Loucy (cell line): Measurements from ENCODE around the gene CKMT2.
"Not testable (repeated sequence)": the region's sequence is repeated elsewhere in the genome, so short reads cannot be mapped to it uniquely, and the experiment has no call there.

Source experiments
- H2AFZ ChIP-seq: fragments of 200-600 bp; sonication (generic); 2 replicates; pipeline ENCODE4 v1.6.0; 2016; ENCODE audit warnings: antibody characterized with exemption, mild to moderate bottlenecking, low read length, moderate library complexity
- H3F3A ChIP-seq: fragments of 200-600 bp; 2 replicates; pipeline ENCODE4 v1.6.0; 2016; ENCODE audit warnings: antibody characterized with exemption, low read depth, mild to moderate bottlenecking
- H3K27me3 ChIP-seq: fragments of 200-600 bp; sonication (generic); 2 replicates; pipeline ENCODE4 v1.6.1; 2014; ENCODE audit warnings: low read length, mild to moderate bottlenecking; ENCODE audit not compliant: insufficient read depth, poor library complexity, severe bottlenecking
- H3K36me3 ChIP-seq: fragments of 200-600 bp; sonication (generic); 2 replicates; pipeline ENCODE4 v1.6.1; 2016; ENCODE audit warnings: low read length; ENCODE audit not compliant: insufficient read depth
- H3K4me1 ChIP-seq: fragments of 200-600 bp; sonication (generic); 2 replicates; pipeline ENCODE4 v1.5.1; 2014; ENCODE audit warnings: low read length, mild to moderate bottlenecking; ENCODE audit not compliant: insufficient read depth, poor library complexity, severe bottlenecking
- H3K4me2 ChIP-seq: fragments of 200-600 bp; sonication (generic); 2 replicates; pipeline ENCODE4 v1.6.0; 2014; ENCODE audit warnings: antibody characterized with exemption, low read length, low read depth, mild to moderate bottlenecking; ENCODE audit not compliant: poor library complexity, severe bottlenecking
- H3K4me3 ChIP-seq: fragments of 200-600 bp; sonication (generic); 2 replicates; pipeline ENCODE4 v1.5.1; 2014; ENCODE audit warnings: low read length, mild to moderate bottlenecking, mixed read lengths; ENCODE audit not compliant: poor library complexity, severe bottlenecking
- H3K79me2 ChIP-seq: fragments of 200-600 bp; sonication (generic); 2 replicates; pipeline ENCODE4 v1.6.1; 2014; ENCODE audit warnings: low read length; ENCODE audit not compliant: insufficient read depth
- H3K9ac ChIP-seq: fragments of 200-600 bp; sonication (generic); 2 replicates; pipeline ENCODE4 v1.6.0; 2014; ENCODE audit warnings: mild to moderate bottlenecking, low read depth, low read length, moderate library complexity; ENCODE audit not compliant: poor library complexity, severe bottlenecking
- H3K9me2 ChIP-seq: fragments of 200-600 bp; sonication (generic); replicated peaks from 2 replicates; pipeline ENCODE4 v1.6.1; 2016; ENCODE audit warnings: low read depth, low read length, mixed read lengths
- H3K9me3 ChIP-seq: fragments of 200-600 bp; sonication (generic); 2 replicates; pipeline ENCODE4 v1.6.1; 2014; ENCODE audit warnings: mild to moderate bottlenecking, antibody characterized with exemption, low read length, low read depth; ENCODE audit not compliant: insufficient read depth
- H4K20me1 ChIP-seq: fragments of 200-600 bp; sonication (generic); 2 replicates; pipeline ENCODE4 v1.6.0; 2014; ENCODE audit warnings: antibody characterized with exemption, low read length, mild to moderate bottlenecking; ENCODE audit not compliant: insufficient read depth, poor library complexity, severe bottlenecking
- EZH2phosphoT487 ChIP-seq: fragments of 200-600 bp; IDR thresholded peaks from 2 replicates; pipeline ENCODE4 v1.6.1; 2018; ENCODE audit warnings: antibody characterized with exemption, mild to moderate bottlenecking, moderate library complexity, borderline replicate concordance
- TF ChIP-seq, protein P1 (sequence below): fragments of 200-600 bp; sonication (generic); conservative IDR thresholded peaks from 2 replicates; pipeline ENCODE4 v1.5.1; 2014; ENCODE audit warnings: mild to moderate bottlenecking, antibody characterized with exemption, low read length

CKMT2 gene

DNA sequence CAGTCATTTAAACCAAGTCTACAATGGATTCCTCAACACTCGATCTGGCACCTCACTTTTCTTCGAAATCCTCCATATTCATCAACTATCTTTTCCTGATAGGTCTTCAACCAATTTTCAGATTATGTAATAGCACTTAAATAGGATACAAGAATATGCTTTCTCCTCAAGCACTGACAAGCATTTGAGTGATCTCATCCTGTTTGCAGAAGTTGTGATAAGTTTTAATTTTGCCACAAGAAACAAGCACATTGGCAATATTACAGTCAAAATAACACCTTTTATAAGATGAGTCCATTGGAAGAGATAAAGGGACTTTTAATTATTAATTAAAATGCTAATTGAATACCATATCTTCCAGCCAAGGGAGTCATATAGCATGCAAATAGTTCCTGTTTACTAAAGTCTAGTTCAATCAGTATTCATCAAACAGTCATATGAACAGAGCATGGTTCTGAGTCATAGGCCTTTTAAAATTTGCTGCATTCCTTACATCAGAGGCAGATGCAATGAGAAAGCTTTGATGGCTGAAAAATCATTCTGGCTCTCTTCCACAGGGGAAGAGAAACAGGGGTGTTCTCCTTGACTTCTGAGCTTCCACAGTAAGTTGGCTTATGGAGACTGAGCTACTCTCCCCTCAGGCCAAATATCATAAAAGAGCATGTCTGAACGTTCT lies 35.5 kb downstream of the CKMT2 start:
- Histone ChIP-seq H3K4me3 (no peak overlapping the region), H3K4me1 (no peaks in the 10 kb centered on the region), H4K20me1 (no peaks in the 10 kb centered on the region), H3K79me2 (peaks cover 7% of the 10 kb centered on the region; the same call in 1 of the 2 replicates), H3K9me3 (no peaks in the 10 kb centered on the region), H3K36me3 (no peaks in the 10 kb centered on the region), H2AFZ (no peak overlapping the region), H3K9ac (no peak overlapping the region), H3K9me2 (no peaks in the 10 kb centered on the region), H3K4me2 (no peak overlapping the region), H3F3A (no peaks in the 10 kb centered on the region), H3K27me3 (no peaks in the 10 kb centered on the region)
- TF ChIP-seq EZH2phosphoT487: no peak
- TF ChIP-seq, protein P1, sequence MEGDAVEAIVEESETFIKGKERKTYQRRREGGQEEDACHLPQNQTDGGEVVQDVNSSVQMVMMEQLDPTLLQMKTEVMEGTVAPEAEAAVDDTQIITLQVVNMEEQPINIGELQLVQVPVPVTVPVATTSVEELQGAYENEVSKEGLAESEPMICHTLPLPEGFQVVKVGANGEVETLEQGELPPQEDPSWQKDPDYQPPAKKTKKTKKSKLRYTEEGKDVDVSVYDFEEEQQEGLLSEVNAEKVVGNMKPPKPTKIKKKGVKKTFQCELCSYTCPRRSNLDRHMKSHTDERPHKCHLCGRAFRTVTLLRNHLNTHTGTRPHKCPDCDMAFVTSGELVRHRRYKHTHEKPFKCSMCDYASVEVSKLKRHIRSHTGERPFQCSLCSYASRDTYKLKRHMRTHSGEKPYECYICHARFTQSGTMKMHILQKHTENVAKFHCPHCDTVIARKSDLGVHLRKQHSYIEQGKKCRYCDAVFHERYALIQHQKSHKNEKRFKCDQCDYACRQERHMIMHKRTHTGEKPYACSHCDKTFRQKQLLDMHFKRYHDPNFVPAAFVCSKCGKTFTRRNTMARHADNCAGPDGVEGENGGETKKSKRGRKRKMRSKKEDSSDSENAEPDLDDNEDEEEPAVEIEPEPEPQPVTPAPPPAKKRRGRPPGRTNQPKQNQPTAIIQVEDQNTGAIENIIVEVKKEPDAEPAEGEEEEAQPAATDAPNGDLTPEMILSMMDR: no peak

DNA sequence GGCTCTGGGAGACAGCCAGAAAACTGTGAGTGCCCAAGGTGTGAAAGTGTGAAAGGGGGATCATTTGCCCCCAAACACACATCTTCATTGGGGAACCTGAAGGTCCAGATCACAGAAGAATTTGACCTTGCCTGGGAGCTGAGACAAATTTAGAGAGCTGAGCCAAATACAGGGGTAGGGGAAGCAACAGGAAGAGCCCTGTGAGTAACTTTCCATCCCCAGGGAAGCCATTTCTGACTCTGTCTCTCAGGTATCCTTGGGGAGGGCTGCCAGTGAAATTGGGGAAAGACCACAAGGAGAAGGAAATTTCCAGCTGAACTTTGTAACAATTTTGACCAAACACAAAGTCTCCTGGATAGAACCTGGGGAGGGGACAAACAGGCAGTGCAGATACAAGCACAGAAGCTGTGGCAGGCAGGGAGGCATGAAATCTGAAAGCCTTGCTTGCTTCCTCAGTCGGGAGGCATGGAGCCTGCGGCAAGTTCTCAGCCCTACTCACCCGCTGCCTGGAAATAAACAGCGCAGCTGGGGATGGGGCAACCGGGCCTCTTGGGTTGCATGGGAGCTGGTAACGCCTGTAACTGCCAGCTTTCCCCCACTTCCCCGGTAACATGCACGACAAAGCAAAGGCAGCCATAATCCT lies 36.8 kb downstream of the CKMT2 start:
- H3K27me3 ChIP-seq: no peaks in the 10 kb centered on the region
- no peak overlapping the region for H3K4me2 ChIP-seq
- peaks cover 7% of the 10 kb centered on the region; the same call in 1 of the 2 replicates for H3K79me2 ChIP-seq
- H3F3A ChIP-seq: no peaks in the 10 kb centered on the region
- H3K36me3 ChIP-seq: no peaks in the 10 kb centered on the region
- no peaks in the 10 kb centered on the region for H4K20me1 ChIP-seq
- no peak overlapping the region for H3K4me3 ChIP-seq
- TF ChIP-seq, protein P1: no peak
- no peak for TF ChIP-seq EZH2phosphoT487
- no peaks in the 10 kb centered on the region for H3K9me2 ChIP-seq
- no peaks in the 10 kb centered on the region for H3K4me1 ChIP-seq
- H3K9me3 ChIP-seq: no peaks in the 10 kb centered on the region
- no peak overlapping the region for H3K9ac ChIP-seq
- no peak overlapping the region for H2AFZ ChIP-seq

DNA sequence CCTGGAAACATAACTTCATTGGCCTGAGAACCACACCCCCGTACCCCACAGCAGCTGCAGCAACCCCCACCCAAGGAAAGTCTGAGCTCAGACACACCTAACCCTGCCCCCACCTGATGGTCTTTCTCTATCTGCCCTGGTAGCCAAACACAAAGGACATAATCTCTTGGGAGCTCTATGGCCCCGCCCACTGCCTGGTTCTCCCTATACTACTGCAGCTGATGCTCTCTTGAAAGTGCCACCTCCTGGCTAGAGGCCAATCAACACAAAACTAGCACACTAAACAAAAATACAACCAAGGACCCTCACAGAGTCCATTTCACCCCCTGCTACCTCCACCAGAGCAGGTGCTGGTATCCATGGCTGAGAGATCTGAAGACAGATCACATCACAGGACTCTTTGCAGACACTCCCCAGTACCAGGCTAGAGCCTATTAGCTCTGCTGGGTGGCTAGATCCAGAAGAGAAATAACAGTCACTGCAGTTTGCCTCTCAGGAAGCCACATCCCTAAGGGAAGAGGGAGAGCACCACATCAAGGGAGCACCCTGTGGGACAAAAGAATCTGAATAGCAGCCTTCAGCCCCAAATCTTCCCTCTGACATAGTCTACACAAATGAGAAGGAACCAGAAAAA lies 37.4 kb downstream of the CKMT2 start:
- peaks cover 11% of the 10 kb centered on the region; the same call in 1 of the 2 replicates for H3K79me2 ChIP-seq
- not testable (repeated sequence) for H3K9me3 ChIP-seq, H3F3A ChIP-seq, H3K36me3 ChIP-seq, H3K4me1 ChIP-seq, H3K4me2 ChIP-seq, H3K9me2 ChIP-seq, H2AFZ ChIP-seq, H3K4me3 ChIP-seq, H3K27me3 ChIP-seq, H4K20me1 ChIP-seq, H3K9ac ChIP-seq
